DMS 273 (cell line): ENCODE results near the gene CHST5.

Experiments used
- DNase-seq: peaks from one replicate; lab custom pipeline; 2025; ENCODE audit not compliant: unreplicated experiment; lab: John Stamatoyannopoulos, UW

CHST5 gene

DNA sequence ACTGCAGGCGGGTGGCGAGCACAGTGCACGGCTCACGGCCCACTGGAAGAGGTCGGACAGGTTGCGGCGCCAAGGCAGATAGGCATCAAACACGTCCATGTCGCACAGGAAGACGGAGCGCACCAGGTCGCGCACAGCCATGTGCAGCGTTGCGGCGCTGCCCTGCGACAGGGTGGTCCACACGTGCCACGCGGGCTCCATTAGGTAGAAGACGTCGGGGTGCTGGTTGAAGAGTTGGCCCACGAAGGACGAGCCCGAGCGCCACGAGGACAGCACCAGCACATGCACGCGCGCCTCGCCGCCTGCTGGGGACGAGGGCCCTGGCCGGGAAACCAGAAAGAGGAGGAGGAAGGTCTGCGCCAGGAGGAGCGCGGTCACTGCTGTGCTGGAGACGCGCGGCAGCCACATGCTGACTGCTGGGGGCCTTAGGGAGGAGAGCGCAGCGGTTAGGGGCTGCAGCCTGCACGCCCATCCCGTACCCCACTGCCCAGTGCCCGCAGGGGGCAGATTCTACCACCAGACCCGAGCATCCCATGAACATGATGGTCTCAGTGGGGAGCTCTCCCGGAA, 56.4 kb downstream of the CHST5 start:
- DNase-seq, result no peak
